HG02610 (cell line): ENCODE data around the gene PRDM8.
"Not testable (repeated sequence)": the region's sequence is repeated elsewhere in the genome, so short reads cannot be mapped to it uniquely, and the experiment has no call there.

Source experiments
- ATAC-seq: cut with Tn5 transposase; IDR thresholded peaks from one replicate; pipeline ENCODE4 v1.9.1; 2021; ENCODE audit warnings: mild to moderate bottlenecking, moderate library complexity; ENCODE audit not compliant: unreplicated experiment

PRDM8 gene

GRCh38 chr4:80225595-80225994, 28.3 kb downstream of the PRDM8 start:
- no peak for ATAC-seq

- no peak for ATAC-seq
These were observed 28.8 kb downstream of the PRDM8 start for GRCh38 chr4:80226094-80226493.

DNA sequence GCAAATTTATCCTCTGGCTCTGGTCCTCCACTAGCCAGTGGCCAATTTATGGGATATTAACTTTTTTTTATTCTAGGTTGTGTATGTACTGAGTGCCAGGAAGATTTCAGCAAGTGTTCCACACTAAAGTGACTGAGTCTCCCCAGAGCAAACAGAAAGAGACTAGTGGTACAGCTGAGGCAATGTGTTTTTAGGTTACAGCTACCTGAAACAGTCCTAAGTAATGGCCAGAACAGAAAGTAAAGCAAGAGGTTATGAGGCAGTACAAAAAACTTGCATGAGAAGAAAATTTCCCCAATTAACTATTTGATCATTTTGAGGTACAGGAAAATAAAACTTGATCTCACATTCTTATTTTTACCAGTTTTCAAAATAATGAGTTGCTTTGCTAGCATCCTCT, 31.2 kb downstream of the PRDM8 start:
- ATAC-seq: no peak

GRCh38 chr4:80229128-80229527, 31.8 kb downstream of the PRDM8 start:
- no peak for ATAC-seq

DNA sequence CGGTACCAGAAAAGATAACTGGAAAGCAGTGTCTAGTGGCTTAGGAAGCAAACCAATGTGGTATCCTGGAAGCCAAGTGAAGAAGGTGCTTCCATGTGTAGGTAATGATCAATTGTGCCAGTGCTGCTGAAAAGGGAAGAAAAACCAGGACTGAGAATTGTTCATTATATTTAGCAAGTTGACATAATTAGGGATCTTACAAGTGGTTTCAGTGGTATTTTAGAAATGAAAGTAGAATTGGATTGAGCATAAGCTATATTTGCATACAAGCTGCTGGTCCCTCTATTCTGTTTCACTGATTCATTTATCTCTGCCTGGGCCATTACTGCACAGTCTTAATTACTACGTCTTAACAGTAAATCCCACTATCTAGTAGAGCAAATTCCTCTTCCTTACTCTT, 32.3 kb downstream of the PRDM8 start:
- peak; percentile 79 for ATAC-seq

- no peak for ATAC-seq
These were observed 33.9 kb downstream of the PRDM8 start for GRCh38 chr4:80231180-80231579.

GRCh38 chr4:80232707-80233370, 35.5 kb downstream of the PRDM8 start:
- no peak for ATAC-seq

DNA sequence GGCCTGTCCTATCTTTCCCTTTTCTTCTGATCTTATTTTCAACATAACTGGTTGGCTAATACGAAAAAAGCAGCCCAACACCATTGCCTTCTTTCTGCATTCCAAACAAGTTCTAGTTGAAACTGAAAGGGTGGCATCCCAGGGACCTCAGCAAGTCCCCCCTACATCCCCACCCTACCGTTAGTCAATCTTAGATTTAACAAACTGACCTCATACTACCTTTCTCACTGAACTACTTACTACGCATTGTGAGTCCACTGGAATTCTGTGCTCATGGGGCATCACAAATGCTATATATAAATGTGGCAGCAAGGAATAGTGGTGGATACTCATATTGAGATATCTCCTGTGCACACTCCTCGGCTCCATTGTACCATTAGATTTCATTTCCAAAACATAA, 36.1 kb downstream of the PRDM8 start:
- no peak for ATAC-seq

DNA sequence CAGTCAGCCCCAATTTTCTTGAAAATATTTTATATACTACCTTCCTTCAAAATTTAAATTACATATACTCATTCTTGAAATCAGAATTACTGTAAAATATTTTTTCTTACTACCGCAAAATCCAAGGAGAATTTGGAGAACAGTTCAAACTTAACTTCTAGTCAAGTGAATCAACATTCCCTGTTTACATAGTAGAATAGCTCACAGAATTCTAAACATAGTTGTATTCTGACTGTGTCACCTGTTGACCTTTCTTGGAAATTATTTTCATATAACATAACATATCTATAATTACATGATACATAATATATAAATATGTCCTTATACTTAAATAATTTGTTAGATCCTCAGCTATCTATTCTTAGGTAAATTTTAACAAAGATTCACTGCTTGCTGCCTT, 38.1 kb downstream of the PRDM8 start:
- ATAC-seq: no peak

DNA sequence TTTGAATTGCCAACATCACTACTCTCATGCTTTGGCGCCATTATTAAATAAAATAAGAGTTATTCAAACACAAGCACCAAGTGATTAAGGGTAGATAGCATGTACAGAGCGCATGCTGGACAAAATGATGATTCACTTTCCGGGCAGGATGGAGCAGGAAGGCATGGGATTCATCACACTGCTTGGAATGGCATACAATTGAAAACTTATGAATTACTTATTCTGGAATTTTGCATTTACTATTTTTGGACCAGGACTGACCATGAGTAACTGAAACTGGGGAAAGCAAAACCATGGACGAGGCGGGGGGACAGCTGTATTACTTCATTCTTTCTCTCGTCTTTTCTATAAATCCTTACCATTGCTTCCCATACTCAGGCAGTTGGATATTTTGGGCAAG, 40.7 kb downstream of the PRDM8 start:
- no peak for ATAC-seq

DNA sequence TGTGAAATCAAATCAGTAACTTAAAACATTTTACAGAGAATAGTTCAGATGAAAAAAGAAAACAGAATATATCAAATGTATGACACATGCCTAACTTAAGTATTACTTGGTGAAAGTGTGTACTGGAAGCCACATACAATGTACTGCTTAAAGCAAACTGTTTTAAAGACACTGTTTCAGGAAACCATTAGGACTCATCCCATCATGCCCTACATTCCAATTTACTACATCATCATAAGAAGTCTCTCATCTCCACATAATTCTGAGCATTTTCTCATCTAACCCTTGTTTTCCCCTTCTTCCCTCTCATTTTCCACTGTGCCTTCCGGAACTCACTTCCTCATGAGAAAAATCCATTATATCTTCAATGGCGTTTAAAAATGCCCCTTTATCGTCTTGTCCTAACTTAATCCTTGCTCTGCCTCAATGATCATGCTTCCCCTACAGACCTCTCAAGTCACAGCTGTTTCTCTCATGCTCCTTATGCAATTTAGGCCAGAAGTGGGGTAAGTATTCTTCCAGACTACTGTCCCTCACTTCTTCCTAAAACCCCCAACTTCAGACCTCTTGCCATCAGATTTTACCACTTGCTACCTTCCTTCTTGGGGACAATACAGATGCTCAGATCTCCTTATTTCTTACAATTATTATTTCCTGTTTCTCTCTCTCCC, 42.3 kb downstream of the PRDM8 start:
- ATAC-seq: no peak

GRCh38 chr4:80240976-80241375, 43.7 kb downstream of the PRDM8 start:
- no peak for ATAC-seq

DNA sequence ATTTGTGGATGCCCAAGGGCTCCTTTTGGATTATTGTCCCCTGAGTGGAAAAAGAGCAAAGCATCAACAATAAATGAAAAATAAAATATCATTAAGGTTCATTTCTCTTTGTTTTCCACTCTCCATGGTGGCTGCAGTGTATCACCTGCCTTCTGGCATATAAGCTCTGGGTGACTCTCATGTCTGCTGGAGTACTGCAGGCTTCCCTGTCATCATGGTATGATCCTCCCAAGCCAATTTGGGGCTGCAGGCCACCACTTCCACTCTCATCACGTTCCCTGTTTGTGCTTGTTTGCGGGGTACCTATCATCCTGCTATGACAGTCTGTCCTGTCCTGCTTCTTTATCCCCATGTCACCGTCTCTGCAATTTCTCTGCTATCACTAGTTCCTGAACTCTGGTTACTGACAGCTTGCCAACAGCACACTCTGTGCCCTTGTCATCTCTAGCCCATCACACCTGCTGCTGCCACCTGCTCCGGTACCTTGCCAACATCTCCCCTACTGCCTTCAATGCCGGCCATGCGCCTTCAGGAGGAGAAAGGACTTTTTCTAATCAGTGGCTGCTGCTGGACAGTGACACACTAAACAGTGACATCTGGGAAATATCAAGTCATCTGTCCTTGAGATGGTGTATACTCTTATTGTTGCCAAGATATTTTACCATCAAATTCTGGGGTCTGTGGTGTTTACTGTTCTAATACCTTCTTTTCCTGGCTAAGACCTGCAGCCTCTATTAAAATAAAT, 46.1 kb downstream of the PRDM8 start:
- ATAC-seq: no peak

- not testable (repeated sequence) for ATAC-seq
These were observed 50.2 kb downstream of the PRDM8 start for GRCh38 chr4:80247484-80247883.

DNA sequence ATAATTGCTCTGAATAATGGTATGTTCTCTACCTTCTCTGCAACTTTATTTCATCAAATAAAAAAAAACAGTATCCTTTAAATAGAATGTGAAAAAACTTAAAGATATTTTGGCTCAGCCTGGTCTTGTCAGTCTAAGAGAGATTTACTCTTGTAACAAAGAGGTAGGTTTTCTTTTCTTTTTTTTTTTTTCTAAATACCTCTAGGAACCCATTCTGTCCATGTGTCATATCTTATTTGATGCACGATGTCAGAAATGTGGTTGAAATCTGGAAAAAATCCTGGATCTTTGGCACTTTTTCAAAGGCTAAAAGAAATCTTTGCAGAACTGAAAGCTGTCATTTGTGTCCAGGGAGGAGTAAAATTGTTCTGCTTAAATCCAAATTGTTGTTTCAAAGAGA, 51.8 kb downstream of the PRDM8 start:
- ATAC-seq: no peak

GRCh38 chr4:80252427-80252826, 55.1 kb downstream of the PRDM8 start:
- no peak for ATAC-seq

GRCh38 chr4:80252953-80253352, 55.6 kb downstream of the PRDM8 start:
- no peak for ATAC-seq

- ATAC-seq: no peak
These were observed 56.2 kb downstream of the PRDM8 start for GRCh38 chr4:80253510-80253909.
